ENCODE data around the gene C6orf118.

The C6orf118 gene

GRCh38 chr6:165245701-165246100, 63.7 kb downstream of the C6orf118 start:
- intact Hi-C loops (cut with DNase I): no loop called here
- no peak for DNase-seq

GRCh38 chr6:165245287-165245686, 64.1 kb downstream of the C6orf118 start:
- DNase-seq: peak in 36 of 42 donors; percentile 10 to 76 (median 39)
- intact Hi-C loops (cut with DNase I): no loop called here

GRCh38 chr6:165244524-165245247, 64.7 kb downstream of the C6orf118 start:
- peak in 12 of 42 donors; percentile 12 to 46 (median 24) for DNase-seq
- intact Hi-C loops (cut with DNase I): no loop called here

GRCh38 chr6:165243801-165244200, 65.6 kb downstream of the C6orf118 start:
- no peak for DNase-seq
- intact Hi-C loops (cut with DNase I): no loop called here

- intact Hi-C loops (cut with DNase I): no loop called here
- no peak for DNase-seq
Measured at GRCh38 chr6:165236326-165236725, 73.1 kb downstream of the C6orf118 start.

GRCh38 chr6:165232731-165233488, 76.5 kb downstream of the C6orf118 start:
- intact Hi-C loops (cut with DNase I): loop anchor here (5.0 kb wide), 1 partner anchor 306 kb away; no protein-coding TSS in a partner anchor
- DNase-seq: no peak

GRCh38 chr6:165231581-165232561, 77.5 kb downstream of the C6orf118 start:
- peak in 37 of 42 donors; percentile 17 to 82 (median 56) for DNase-seq
- intact Hi-C loops (cut with DNase I): loop anchor here (5.0 kb wide), 1 partner anchor 305 kb away; no protein-coding TSS in a partner anchor

- intact Hi-C loops (cut with DNase I): loop anchor here (5.0 kb wide), 1 partner anchor 304 kb away; no protein-coding TSS in a partner anchor
- DNase-seq: no peak
Measured at GRCh38 chr6:165231177-165231576, 78.2 kb downstream of the C6orf118 start.

Data from head of caudate nucleus (tissue), 42 donors.